ENCODE data around the gene NAT8L. TPM values are rescaled to one million over a fixed set of nuclear protein-coding genes. Genes with fewer than 3 reads are reported as not detected.

NAT8L gene
- total RNA-seq, 1 donor from 2014 or later, result 9.4 TPM

DNA sequence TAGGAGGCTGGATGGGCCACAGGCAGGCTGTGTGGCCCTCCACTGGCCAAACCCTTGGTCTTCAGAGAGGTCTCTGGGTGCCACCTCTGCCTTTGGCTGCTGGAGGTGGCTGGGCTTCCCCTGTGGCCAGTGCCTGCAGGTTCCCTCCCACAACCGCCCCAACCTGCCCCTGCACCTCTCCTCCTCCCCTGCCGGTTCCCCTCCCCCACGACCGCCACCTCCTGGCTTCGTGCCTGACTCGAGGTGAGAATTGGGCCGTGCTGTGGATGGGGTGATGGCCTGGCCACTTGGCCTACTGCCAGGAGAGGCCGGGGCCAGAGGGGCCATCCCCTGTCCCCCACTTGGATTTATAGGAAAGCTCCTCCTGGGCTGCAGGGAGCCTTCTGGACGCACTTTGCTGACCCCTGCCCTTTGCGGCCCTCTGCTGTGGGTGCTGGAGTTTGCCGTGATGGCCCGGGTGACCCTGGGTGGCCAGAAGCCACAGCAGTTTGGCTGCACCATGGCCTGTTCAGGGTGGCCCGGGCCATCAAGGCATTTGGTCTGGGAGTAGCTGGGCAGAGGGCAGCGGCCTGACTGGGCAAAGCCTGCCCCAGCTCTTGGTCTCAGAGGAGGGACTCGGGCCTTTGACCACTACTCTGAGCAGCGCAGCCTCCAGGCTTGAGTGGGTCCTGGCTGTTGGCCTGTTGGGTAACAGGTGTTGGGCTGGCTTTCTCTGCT, 3.8 kb downstream of the NAT8L start:
- no peak for DNase-seq (ENCODE audit: low read depth)
- TF ChIP-seq, protein P1, sequence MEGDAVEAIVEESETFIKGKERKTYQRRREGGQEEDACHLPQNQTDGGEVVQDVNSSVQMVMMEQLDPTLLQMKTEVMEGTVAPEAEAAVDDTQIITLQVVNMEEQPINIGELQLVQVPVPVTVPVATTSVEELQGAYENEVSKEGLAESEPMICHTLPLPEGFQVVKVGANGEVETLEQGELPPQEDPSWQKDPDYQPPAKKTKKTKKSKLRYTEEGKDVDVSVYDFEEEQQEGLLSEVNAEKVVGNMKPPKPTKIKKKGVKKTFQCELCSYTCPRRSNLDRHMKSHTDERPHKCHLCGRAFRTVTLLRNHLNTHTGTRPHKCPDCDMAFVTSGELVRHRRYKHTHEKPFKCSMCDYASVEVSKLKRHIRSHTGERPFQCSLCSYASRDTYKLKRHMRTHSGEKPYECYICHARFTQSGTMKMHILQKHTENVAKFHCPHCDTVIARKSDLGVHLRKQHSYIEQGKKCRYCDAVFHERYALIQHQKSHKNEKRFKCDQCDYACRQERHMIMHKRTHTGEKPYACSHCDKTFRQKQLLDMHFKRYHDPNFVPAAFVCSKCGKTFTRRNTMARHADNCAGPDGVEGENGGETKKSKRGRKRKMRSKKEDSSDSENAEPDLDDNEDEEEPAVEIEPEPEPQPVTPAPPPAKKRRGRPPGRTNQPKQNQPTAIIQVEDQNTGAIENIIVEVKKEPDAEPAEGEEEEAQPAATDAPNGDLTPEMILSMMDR (IDR thresholded peaks at IDR 0.05; ENCODE audit: insufficient read depth, low read length, poor library complexity, severe bottlenecking), result no peak
- H3K27me3 ChIP-seq (ENCODE audit: control insufficient read depth, insufficient read depth, low read length), result peaks cover 27% of the 10 kb centered on the region
- H3K36me3 ChIP-seq (ENCODE audit: control insufficient read depth, insufficient read depth, low read length), result no peaks in the 10 kb centered on the region
- no peak overlapping the region for H3K4me3 ChIP-seq (ENCODE audit: low read depth, low read length)

DNA sequence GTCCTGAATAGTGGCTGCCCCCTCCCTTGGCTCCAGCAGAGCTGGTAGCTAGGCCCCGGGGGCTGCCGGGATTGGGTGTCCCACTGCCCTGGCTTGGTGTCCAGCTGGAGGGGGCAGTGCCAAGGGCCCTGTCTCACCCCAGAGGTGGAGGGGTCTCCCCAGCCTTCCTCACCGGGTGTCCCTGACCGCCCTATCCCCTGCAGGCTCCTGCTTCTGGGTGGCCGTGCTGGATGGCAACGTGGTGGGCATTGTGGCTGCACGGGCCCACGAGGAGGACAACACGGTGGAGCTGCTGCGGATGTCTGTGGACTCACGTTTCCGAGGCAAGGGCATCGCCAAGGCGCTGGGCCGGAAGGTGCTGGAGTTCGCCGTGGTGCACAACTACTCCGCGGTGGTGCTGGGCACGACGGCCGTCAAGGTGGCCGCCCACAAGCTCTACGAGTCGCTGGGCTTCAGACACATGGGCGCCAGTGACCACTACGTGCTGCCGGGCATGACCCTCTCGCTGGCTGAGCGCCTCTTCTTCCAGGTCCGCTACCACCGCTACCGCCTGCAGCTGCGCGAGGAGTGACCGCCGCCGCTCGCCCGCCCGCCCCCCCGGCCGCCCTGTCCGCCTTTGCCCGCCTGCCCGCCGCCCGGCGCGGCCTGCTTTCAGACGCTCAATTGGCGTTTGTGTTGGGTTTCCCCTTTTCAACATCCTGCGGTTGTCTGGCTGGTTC, 4.6 kb downstream of the NAT8L start:
- TF ChIP-seq, protein P1 (IDR thresholded peaks at IDR 0.05; ENCODE audit: insufficient read depth, low read length, poor library complexity, severe bottlenecking), result no peak
- no peak for DNase-seq (ENCODE audit: low read depth)
- Histone ChIP-seq H3K36me3 (ENCODE audit: control insufficient read depth, insufficient read depth, low read length) (no peaks in the 10 kb centered on the region), H3K27me3 (ENCODE audit: control insufficient read depth, insufficient read depth, low read length) (peaks cover 20% of the 10 kb centered on the region), H3K4me3 (ENCODE audit: low read depth, low read length) (no peak overlapping the region)

DNA sequence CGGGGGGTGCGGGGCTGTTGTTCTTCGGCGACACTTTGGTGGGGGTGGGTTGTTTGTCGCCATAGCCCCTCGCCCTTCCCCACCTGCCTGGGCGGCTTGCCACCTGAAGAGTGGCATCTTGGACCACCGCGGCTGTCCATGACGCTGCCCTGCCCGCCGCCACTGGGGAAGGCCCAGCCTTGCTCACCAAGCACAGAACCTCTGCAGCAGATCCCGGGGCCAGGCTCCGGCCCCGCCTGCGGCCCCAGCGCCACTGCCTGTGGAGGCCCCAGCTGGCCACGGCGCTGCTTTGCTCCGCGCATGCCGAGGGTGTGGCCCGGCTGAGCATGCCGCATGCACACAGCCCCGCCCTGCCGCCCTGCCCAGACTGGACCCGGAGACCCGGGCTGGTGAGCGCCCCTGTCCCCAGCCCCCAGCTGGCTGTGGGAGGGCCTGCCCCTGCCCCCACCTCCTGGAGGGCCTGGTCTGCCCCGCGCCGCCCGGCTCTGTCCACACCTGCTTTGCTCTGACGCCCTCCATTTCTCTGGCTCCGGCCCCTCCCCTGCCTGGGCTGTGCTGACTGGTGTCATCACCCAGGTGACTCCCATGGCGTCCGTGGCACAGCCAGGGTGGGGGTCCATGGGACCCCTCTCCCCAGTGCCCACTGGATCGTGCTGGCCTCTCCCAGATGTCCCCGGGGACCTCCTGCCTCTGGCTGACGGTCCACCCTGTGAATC, 5.3 kb downstream of the NAT8L start:
- DNase-seq (ENCODE audit: low read depth), result no peak
- TF ChIP-seq, protein P1 (IDR thresholded peaks at IDR 0.05; ENCODE audit: insufficient read depth, low read length, poor library complexity, severe bottlenecking), result no peak
- no peaks in the 10 kb centered on the region for H3K36me3 ChIP-seq (ENCODE audit: control insufficient read depth, insufficient read depth, low read length)
- H3K4me3 ChIP-seq (ENCODE audit: low read depth, low read length), result no peak overlapping the region
- peaks cover 20% of the 10 kb centered on the region for H3K27me3 ChIP-seq (ENCODE audit: control insufficient read depth, insufficient read depth, low read length)

DNA sequence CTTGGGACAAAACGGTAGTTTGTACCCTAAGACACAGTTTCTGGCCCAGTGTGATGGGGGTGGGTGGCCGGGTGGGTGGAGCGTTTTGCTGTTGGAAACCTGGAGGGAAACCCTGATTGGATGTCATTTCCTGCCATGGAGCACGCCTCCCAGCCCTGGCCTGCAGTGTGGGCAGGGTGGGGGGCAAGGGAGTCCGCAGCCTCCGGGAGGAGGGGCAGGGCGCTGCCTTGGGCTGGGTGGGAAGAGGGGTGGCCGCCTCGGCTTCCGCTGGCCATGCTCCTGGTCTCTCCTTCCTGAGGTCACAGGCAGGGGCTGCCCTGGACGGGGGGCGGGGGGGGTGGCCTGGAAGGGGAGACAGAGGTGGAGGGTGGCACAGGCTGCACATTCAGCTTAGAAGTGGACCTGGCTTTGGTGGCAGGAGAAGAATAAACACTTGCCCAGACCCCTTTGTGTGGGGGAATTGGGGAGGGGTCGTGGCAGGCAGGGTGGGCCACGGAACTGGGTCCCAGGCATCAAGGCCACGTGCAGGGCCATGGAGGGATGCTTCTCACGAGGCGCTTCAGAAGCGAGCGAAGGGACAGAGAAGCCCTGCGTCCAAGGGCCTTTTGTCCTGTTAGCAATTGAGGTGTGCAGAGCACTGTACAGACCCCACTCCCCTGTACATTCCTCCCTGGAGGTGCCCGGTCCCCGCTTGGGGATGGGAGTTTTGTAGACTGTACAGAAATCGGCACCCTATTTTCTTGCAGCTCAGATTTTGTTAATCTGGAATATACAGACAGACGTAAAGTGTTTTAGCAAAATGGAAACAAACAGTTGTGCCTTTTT, 6.2 kb downstream of the NAT8L start:
- DNase-seq (ENCODE audit: low read depth), result no peak

DNA sequence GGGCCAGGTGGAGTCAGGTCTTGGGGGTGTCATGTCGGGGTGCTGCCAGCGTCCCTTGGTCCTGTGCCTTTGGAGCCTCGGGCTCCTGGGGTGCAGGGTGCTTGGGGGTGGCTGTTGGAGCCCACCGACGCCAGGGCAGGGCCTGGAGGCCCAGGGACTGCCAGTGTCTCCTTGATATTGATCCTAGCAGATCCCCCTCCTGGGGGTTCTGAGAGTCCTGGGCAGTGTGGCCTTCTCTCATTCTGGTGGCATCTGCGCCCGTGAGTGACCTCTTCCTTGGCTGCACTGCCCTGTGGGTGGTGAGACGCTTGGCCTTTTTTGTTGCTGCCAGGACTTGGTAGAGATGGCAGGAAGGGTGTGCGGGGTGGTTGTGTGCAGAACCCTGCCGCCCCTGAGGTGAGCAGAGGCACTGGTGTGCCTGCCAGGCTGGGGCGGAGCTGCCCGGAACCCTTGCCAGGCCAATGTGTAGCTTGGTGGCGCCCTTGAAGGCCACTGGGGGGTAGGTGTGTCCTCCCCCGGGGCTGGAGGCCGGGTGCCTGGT, 7.0 kb downstream of the NAT8L start:
- no peak for DNase-seq (ENCODE audit: low read depth)
- Histone ChIP-seq H3K27me3 (ENCODE audit: control insufficient read depth, insufficient read depth, low read length) (peaks cover 16% of the 10 kb centered on the region), H3K36me3 (ENCODE audit: control insufficient read depth, insufficient read depth, low read length) (no peaks in the 10 kb centered on the region), H3K4me3 (ENCODE audit: low read depth, low read length) (no peak overlapping the region)
- TF ChIP-seq, protein P1 (IDR thresholded peaks at IDR 0.05; ENCODE audit: insufficient read depth, low read length, poor library complexity, severe bottlenecking), result no peak

More for the DNA sequence above, 6.2 kb downstream of the NAT8L start:
- TF ChIP-seq, protein P1 (IDR thresholded peaks at IDR 0.05; ENCODE audit: insufficient read depth, low read length, poor library complexity, severe bottlenecking), result no peak
- no peak overlapping the region for H3K4me3 ChIP-seq (ENCODE audit: low read depth, low read length)
- peaks cover 16% of the 10 kb centered on the region for H3K27me3 ChIP-seq (ENCODE audit: control insufficient read depth, insufficient read depth, low read length)
- H3K36me3 ChIP-seq (ENCODE audit: control insufficient read depth, insufficient read depth, low read length), result no peaks in the 10 kb centered on the region

All from kidney epithelial cell (primary cell).